HepG2 (cell line): ENCODE data around the gene CDK15. TPM values are rescaled to one million over a fixed set of nuclear protein-coding genes. Genes with fewer than 3 reads are reported as not detected.

ENCODE experiments used
- CENPT ChIP-seq: sonication (generic); formaldehyde crosslinking; IDR thresholded peaks from 2 replicates; pipeline ENCODE4 v1.8.0; 2022; ENCODE audit warnings: low read depth, mild to moderate bottlenecking, moderate library complexity, missing genetic modification reagents
- HOXA7 ChIP-seq: sonication (generic); formaldehyde crosslinking; IDR thresholded peaks from 2 replicates; pipeline ENCODE4 v1.8.1; 2022; ENCODE audit warnings: mild to moderate bottlenecking, missing genetic modification reagents, moderate library complexity
- KAT8 ChIP-seq: IDR thresholded peaks from 2 replicates; pipeline ENCODE4 v1.6.1; 2016; ENCODE audit warnings: missing genetic modification reagents, missing compliant biosample characterization
- SP1 ChIP-seq, 2 experiments: fragments of 450-650 bp in 1 of 2; sonication (generic) in 1 of 2; formaldehyde crosslinking in 1 of 2; IDR thresholded peaks; 2 replicates each; pipeline versions ENCODE4 v1.4.0 to v1.6.1; 2016 to 2020; ENCODE audit warnings: missing genetic modification reagents in 1 of 2
- TCF12 ChIP-seq, 2 experiments: fragments of 450-650 bp in 1 of 2; sonication (generic) in 1 of 2; formaldehyde crosslinking in 1 of 2; IDR thresholded peaks; 2 replicates each; pipeline versions ENCODE4 v1.6.1 to v1.8.0; 2017 to 2022; ENCODE audit warnings: antibody characterized with exemption in 1 of 2, mild to moderate bottlenecking in 1 of 2, missing genetic modification reagents in 1 of 2, moderate library complexity in 1 of 2
- ZBTB20 ChIP-seq: sonication (generic); formaldehyde crosslinking; IDR thresholded peaks from 2 replicates; pipeline ENCODE4 v1.8.1; 2023; ENCODE audit warnings: missing genetic modification reagents, low read depth, mild to moderate bottlenecking, borderline replicate concordance
- polyA plus RNA-seq, 8 experiments: library from polyadenylated mRNA; depleted of rRNA in 3 of 8; stranded (reverse) in 7 of 8; unstranded in 1 of 8; fragments of >200 nt; fragmentation: Illumina TruSeq in 4 of 8; extraction: Trizol in 4 of 8; gene quantifications; 2 replicates each; pipeline versions ENCODE4 v1.2.1 to v1.2.3, GENCODE V29; 2011 to 2016; ENCODE audit warnings: low read depth in 4 of 8, missing spikeins in 1 of 8, mixed read lengths in 1 of 8; ENCODE audit not compliant: insufficient read depth in 1 of 8
- total RNA-seq, 5 experiments: library from RNA; depleted of rRNA; stranded (reverse); fragments of >200 nt; fragmentation: Illumina TruSeq; extraction: Trizol; gene quantifications; 2 replicates each; pipeline ENCODE4 v1.2.3, GENCODE V29; 2016; ENCODE audit warnings: low read depth in 1 of 5
- TF ChIP-seq, protein P1 (sequence below): sonication (generic); formaldehyde crosslinking; IDR thresholded peaks from 2 replicates; pipeline ENCODE4 v1.5.0; 2020; ENCODE audit warnings: mild to moderate bottlenecking, missing genetic modification reagents, borderline replicate concordance
- TF ChIP-seq, protein P2 (sequence below): sonication (generic); formaldehyde crosslinking; IDR thresholded peaks from 2 replicates; pipeline ENCODE4 v1.8.0; 2022; ENCODE audit warnings: missing genetic modification reagents, low read depth, mild to moderate bottlenecking, borderline replicate concordance
- TF ChIP-seq, protein P3 (sequence below): sonication (generic); formaldehyde crosslinking; IDR thresholded peaks from 2 replicates; pipeline ENCODE4 v1.9.0; 2021; ENCODE audit warnings: missing genetic modification reagents, borderline replicate concordance
- TF ChIP-seq, protein P4 (sequence below): sonication (generic); formaldehyde crosslinking; IDR thresholded peaks from 2 replicates; pipeline ENCODE4 v1.9.0; 2021; ENCODE audit warnings: missing genetic modification reagents, borderline replicate concordance
- TF ChIP-seq, protein P5 (sequence below): IDR thresholded peaks from 2 replicates; pipeline ENCODE4 v1.6.1; 2018; ENCODE audit warnings: missing genetic modification reagents
- TF ChIP-seq, protein P6 (sequence below): sonication (generic); formaldehyde crosslinking; IDR thresholded peaks from 2 replicates; pipeline ENCODE4 v1.4.0; 2020; ENCODE audit warnings: missing genetic modification reagents, borderline replicate concordance

Gene CDK15
- total and polyA plus RNA-seq, 2 of the 13 experiments (the other 11 are each of a cell fraction or from before 2014, with no cell fraction given): not detected

DNA sequence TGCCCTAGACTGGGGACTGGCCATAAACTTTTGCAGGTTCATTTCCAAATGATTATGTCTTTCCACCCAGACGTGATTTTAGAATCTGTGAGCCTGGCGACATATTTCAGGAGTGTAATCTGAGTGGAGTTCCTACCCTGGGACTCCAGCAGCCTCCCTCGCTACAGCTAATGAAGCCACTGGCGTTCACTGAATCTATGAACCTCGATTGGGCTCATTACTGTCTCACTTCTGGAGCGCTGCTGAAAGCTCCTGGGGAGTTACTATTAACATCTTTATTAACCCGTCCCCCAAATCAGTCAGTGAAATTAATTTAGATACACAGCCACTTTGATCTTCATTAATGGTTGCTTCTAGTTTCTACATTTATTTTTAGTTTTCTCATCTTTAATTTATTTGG, 56.5 kb downstream of the CDK15 start (continued):
- TF ChIP-seq, protein P1, sequence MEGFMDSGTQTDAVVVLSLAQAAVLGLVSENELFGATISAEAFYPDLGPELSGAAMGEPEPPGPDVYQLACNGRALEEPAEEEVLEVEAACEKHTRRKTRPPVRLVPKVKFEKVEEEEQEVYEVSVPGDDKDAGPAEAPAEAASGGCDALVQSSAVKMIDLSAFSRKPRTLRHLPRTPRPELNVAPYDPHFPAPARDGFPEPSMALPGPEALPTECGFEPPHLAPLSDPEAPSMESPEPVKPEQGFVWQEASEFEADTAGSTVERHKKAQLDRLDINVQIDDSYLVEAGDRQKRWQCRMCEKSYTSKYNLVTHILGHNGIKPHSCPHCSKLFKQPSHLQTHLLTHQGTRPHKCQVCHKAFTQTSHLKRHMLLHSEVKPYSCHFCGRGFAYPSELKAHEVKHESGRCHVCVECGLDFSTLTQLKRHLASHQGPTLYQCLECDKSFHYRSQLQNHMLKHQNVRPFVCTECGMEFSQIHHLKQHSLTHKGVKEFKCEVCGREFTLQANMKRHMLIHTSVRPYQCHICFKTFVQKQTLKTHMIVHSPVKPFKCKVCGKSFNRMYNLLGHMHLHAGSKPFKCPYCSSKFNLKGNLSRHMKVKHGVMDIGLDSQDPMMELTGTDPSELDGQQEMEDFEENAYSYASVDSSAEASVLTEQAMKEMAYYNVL (CRISPR knock-in tag): no peak
- TF ChIP-seq, protein P2, sequence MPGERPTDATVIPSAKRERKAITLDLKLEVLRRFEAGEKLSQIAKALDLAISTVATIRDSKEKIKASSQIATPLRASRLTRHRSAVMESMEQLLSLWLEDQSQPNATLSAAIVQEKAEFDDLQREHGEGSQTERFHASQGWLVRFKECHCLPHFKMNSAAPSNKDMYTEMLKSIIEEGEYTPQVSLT (CRISPR knock-in tag): no peak
- TF ChIP-seq TCF12 (IDR thresholded peaks at IDR 0.05) (no peak), TCF12 (CRISPR knock-in tag; IDR thresholded peaks at IDR 0.05) (no peak), ZBTB20 (CRISPR knock-in tag) (no peak), SP1 (IDR thresholded peaks at IDR 0.05) (no peak), SP1 (CRISPR knock-in tag; IDR thresholded peaks at IDR 0.05) (no peak), HOXA7 (CRISPR knock-in tag) (no peak), CENPT (CRISPR knock-in tag) (no peak), KAT8 (CRISPR knock-in tag) (no peak)
- TF ChIP-seq, protein P3, sequence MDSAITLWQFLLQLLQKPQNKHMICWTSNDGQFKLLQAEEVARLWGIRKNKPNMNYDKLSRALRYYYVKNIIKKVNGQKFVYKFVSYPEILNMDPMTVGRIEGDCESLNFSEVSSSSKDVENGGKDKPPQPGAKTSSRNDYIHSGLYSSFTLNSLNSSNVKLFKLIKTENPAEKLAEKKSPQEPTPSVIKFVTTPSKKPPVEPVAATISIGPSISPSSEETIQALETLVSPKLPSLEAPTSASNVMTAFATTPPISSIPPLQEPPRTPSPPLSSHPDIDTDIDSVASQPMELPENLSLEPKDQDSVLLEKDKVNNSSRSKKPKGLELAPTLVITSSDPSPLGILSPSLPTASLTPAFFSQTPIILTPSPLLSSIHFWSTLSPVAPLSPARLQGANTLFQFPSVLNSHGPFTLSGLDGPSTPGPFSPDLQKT (CRISPR knock-in tag): no peak
- TF ChIP-seq, protein P4, sequence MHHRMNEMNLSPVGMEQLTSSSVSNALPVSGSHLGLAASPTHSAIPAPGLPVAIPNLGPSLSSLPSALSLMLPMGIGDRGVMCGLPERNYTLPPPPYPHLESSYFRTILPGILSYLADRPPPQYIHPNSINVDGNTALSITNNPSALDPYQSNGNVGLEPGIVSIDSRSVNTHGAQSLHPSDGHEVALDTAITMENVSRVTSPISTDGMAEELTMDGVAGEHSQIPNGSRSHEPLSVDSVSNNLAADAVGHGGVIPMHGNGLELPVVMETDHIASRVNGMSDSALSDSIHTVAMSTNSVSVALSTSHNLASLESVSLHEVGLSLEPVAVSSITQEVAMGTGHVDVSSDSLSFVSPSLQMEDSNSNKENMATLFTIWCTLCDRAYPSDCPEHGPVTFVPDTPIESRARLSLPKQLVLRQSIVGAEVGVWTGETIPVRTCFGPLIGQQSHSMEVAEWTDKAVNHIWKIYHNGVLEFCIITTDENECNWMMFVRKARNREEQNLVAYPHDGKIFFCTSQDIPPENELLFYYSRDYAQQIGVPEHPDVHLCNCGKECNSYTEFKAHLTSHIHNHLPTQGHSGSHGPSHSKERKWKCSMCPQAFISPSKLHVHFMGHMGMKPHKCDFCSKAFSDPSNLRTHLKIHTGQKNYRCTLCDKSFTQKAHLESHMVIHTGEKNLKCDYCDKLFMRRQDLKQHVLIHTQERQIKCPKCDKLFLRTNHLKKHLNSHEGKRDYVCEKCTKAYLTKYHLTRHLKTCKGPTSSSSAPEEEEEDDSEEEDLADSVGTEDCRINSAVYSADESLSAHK (CRISPR knock-in tag): no peak
- TF ChIP-seq, protein P5, sequence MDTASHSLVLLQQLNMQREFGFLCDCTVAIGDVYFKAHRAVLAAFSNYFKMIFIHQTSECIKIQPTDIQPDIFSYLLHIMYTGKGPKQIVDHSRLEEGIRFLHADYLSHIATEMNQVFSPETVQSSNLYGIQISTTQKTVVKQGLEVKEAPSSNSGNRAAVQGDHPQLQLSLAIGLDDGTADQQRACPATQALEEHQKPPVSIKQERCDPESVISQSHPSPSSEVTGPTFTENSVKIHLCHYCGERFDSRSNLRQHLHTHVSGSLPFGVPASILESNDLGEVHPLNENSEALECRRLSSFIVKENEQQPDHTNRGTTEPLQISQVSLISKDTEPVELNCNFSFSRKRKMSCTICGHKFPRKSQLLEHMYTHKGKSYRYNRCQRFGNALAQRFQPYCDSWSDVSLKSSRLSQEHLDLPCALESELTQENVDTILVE (CRISPR knock-in tag): no peak
- TF ChIP-seq, protein P6, sequence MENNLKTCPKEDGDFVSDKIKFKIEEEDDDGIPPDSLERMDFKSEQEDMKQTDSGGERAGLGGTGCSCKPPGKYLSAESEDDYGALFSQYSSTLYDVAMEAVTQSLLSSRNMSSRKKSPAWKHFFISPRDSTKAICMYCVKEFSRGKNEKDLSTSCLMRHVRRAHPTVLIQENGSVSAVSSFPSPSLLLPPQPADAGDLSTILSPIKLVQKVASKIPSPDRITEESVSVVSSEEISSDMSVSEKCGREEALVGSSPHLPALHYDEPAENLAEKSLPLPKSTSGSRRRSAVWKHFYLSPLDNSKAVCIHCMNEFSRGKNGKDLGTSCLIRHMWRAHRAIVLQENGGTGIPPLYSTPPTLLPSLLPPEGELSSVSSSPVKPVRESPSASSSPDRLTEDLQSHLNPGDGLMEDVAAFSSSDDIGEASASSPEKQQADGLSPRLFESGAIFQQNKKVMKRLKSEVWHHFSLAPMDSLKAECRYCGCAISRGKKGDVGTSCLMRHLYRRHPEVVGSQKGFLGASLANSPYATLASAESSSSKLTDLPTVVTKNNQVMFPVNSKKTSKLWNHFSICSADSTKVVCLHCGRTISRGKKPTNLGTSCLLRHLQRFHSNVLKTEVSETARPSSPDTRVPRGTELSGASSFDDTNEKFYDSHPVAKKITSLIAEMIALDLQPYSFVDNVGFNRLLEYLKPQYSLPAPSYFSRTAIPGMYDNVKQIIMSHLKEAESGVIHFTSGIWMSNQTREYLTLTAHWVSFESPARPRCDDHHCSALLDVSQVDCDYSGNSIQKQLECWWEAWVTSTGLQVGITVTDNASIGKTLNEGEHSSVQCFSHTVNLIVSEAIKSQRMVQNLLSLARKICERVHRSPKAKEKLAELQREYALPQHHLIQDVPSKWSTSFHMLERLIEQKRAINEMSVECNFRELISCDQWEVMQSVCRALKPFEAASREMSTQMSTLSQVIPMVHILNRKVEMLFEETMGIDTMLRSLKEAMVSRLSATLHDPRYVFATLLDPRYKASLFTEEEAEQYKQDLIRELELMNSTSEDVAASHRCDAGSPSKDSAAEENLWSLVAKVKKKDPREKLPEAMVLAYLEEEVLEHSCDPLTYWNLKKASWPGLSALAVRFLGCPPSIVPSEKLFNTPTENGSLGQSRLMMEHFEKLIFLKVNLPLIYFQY (CRISPR knock-in tag): no peak
